NT2/D1 (cell line): ENCODE data around the gene NHLH2.

Experiments used
- DNase-seq: peaks from one replicate; pipeline ENCODE4 v3.0.0-alpha.2; 2011; ENCODE audit warnings: low read depth, low spot score
- H3K27me3 ChIP-seq: 2 replicates; pipeline ENCODE4 v1.6.0; 2011; ENCODE audit warnings: mild to moderate bottlenecking; ENCODE audit not compliant: insufficient read length, insufficient read depth
- H3K36me3 ChIP-seq: 2 replicates; pipeline ENCODE4 v1.6.1; 2011; ENCODE audit warnings: mild to moderate bottlenecking, low read length, mixed read lengths; ENCODE audit not compliant: insufficient read depth, insufficient read length
- H3K4me1 ChIP-seq: 2 replicates; pipeline ENCODE4 v1.5.1; 2011; ENCODE audit not compliant: insufficient read depth, insufficient read length
- H3K4me3 ChIP-seq: 2 replicates; pipeline ENCODE4 v1.5.1; 2011; ENCODE audit warnings: low read depth; ENCODE audit not compliant: insufficient read length
- H3K9ac ChIP-seq: 2 replicates; pipeline ENCODE4 v1.6.0; 2011; ENCODE audit warnings: low read depth; ENCODE audit not compliant: insufficient read length
- H3K9me3 ChIP-seq: 2 replicates; pipeline ENCODE4 v1.5.1; 2011; ENCODE audit warnings: mild to moderate bottlenecking, low read length; ENCODE audit not compliant: insufficient read depth
- SUZ12 ChIP-seq: IDR thresholded peaks from 2 replicates; pipeline ENCODE4 v1.6.1; 2011; ENCODE audit not compliant: insufficient read length, insufficient read depth; ENCODE audit errors: extremely low read depth
- YY1 ChIP-seq: IDR thresholded peaks from 2 replicates; pipeline ENCODE4 v1.6.1; 2011; ENCODE audit not compliant: insufficient read length, insufficient read depth
- ZNF274 ChIP-seq: IDR thresholded peaks from 2 replicates; pipeline ENCODE4 v1.6.1; 2011; ENCODE audit warnings: mild to moderate bottlenecking, low read depth, low read length

NHLH2 gene

DNA sequence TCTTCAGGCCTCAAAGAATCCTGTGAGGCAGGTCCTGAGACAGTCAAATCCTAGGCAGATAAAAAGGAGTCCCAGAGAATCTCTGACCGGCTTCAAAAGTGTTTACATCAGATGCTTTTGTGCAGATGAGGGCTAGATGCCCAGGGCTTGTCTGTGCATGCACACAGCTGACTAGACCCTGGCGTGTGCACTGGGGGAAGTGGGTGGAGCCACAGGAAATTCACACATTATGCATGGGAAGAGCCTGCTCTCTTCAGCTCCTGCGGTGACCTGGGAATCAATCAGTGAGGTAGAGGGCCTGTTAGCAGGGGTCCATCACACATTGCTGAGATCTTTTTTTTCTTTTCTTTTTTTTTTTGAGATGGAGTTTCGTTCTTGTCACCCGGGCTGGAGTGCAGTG is 36.6 kb upstream of the NHLH2 start:
- Histone ChIP-seq H3K36me3 (no peaks in the 10 kb centered on the region), H3K9ac (no peak overlapping the region), H3K27me3 (no peaks in the 10 kb centered on the region), H3K4me1 (peaks cover 4% of the 10 kb centered on the region), H3K4me3 (no peak overlapping the region), H3K9me3 (no peaks in the 10 kb centered on the region)
- TF ChIP-seq SUZ12, result no peak
- TF ChIP-seq YY1, result no peak
- TF ChIP-seq ZNF274, result no peak
- peak; percentile 28 for DNase-seq

DNA sequence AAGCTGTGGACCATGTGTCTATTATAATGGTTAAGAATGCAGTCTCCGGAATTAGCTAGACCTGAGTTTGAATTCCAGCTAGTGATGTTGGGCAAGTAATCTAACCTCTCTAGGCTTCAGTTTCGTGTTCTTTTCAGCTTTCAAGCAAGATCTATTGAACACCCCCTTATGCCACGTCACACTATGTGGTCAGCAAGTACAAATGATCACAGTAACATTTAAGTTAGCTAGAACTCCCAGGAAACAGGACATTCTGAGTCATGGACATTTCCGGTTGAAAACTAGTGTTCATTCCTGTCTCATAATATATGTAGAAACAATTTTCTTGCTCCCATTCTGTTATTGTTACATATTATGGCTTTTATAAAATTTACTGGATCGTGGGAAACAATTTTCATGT is 34.0 kb upstream of the NHLH2 start:
- Histone ChIP-seq H3K9me3 (no peaks in the 10 kb centered on the region), H3K27me3 (no peaks in the 10 kb centered on the region), H3K36me3 (no peaks in the 10 kb centered on the region), H3K4me3 (no peak overlapping the region), H3K9ac (no peak overlapping the region), H3K4me1 (peaks cover 3% of the 10 kb centered on the region)
- no peak for DNase-seq
- TF ChIP-seq ZNF274, result no peak
- TF ChIP-seq SUZ12, result no peak
- no peak for TF ChIP-seq YY1

DNA sequence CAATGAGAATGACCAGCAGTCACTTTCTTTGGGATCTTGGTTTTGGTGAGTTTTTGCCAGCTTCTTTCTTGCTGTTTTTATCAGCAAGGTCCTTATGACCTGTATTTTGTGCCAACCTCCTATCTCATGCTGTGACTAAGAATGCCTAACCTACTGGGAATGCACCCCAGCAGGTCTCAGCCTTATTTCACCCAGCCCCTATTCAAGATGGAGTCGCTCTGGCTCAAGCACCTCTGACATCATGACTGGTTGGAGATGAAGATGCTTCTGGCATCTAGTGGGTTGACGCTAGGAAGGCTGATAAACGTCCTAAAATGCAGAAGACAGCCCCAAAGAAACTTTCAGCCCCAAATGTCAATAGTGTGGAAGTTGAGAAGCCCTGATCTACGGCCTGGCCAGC is 33.6 kb upstream of the NHLH2 start:
- Histone ChIP-seq H3K4me3 (no peak overlapping the region), H3K9ac (no peak overlapping the region), H3K27me3 (no peaks in the 10 kb centered on the region), H3K9me3 (no peaks in the 10 kb centered on the region), H3K36me3 (no peaks in the 10 kb centered on the region), H3K4me1 (peaks cover 2% of the 10 kb centered on the region)
- TF ChIP-seq YY1, result no peak
- no peak for TF ChIP-seq ZNF274
- no peak for TF ChIP-seq SUZ12
- no peak for DNase-seq

DNA sequence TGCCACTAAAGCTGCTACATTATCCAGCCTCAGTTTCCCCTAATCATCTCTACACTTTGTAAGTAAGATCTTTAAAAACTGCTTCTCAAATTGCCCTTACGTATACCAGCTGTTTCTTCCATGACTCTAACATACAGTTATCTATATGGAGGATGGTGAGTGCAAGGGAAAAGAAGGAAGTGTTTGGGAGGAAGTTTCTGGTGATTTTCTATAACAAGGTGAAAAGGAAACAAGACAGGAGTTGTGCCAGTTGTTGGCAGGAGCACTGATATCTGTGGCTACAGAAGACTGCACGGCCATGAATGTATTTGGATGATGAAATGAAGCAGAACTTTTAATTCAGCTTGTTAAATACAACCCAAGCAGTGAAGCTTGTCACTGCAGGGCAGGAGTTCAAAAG is 32.3 kb upstream of the NHLH2 start:
- Histone ChIP-seq H3K4me3 (no peak overlapping the region), H3K9ac (no peak overlapping the region), H3K9me3 (no peaks in the 10 kb centered on the region), H3K4me1 (peaks cover 2% of the 10 kb centered on the region), H3K27me3 (no peaks in the 10 kb centered on the region), H3K36me3 (no peaks in the 10 kb centered on the region)
- TF ChIP-seq YY1 (no peak), SUZ12 (no peak), ZNF274 (no peak)
- DNase-seq, result no peak

DNA sequence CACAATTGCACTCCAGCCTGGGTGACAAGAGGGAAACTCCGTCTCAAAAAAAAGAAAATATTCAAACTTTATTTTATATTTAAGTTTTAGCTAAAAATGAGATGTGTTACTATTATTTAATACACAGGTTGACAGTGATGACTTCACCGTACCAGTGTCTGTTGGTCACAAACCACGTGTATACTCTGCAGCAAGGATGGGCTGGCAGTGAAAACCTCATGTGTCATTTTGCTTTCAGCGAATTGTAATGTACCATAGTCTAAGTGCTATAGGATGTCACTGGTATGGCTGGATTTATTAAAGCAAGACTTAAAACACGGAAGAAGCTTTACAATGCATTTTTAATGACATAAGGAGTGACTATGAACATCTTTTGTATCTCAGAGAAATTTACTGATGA is 28.1 kb upstream of the NHLH2 start:
- Histone ChIP-seq H3K9me3 (no peaks in the 10 kb centered on the region), H3K9ac (no peak overlapping the region), H3K4me1 (no peaks in the 10 kb centered on the region), H3K27me3 (no peaks in the 10 kb centered on the region), H3K4me3 (no peak overlapping the region), H3K36me3 (no peaks in the 10 kb centered on the region)
- TF ChIP-seq SUZ12 (no peak), ZNF274 (no peak), YY1 (no peak)
- DNase-seq, result no peak

DNA sequence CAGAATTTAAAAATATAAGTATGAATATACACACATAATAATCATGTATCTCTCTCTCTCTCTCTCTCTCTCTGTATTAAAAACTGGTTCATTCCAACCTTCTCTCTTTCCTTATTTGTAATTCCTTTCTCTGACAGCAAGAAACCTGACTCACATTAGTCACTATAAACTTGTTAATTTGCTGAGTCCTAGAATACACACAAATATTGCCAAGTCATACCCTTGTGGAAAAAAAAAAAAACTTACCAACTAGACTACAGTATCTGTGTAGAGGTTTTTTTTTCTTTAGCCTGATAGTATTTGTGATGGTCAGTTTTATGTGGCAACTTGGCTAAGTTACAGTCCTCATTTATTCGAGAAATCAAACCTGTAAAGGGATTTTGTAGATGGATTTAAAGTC is 26.3 kb upstream of the NHLH2 start:
- H3K9me3 ChIP-seq, result no peaks in the 10 kb centered on the region
- no peaks in the 10 kb centered on the region for H3K27me3 ChIP-seq
- no peak overlapping the region for H3K4me3 ChIP-seq
- no peaks in the 10 kb centered on the region for H3K4me1 ChIP-seq
- H3K9ac ChIP-seq, result no peak overlapping the region
- TF ChIP-seq ZNF274 (no peak), SUZ12 (no peak), YY1 (no peak)
- no peak for DNase-seq
- no peaks in the 10 kb centered on the region for H3K36me3 ChIP-seq

DNA sequence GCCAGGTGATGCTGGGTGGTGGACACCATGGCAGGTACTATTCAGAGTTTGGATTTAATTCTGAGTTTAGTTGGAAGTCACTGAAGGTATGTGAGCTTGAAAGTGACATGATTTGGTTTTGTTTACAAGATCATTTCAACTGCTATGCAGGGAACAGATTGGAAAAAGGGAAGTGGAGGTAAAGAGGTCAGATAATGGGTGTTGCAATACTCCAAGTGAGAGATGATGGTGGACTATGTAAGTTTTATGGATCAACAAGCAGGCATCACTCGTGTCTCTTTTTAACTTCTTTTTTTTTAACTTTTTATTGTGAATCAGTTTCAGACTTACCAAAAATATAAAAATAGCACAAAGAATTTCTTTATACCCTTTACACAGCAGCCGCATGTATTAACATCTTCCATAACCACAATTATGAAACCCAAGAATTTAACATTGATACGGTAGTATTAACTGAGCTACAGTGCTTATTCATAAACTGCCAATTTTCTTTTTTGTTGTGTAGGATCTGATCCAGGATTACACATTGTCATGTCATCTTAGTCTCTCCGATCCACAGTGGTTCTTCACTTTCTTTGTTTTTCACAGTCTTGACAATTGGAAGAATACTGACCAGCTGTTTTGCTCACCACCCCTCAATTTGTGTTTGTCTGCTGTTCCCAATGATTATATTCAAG is 24.9 kb upstream of the NHLH2 start:
- Histone ChIP-seq H3K27me3 (no peaks in the 10 kb centered on the region), H3K9ac (no peak overlapping the region), H3K4me1 (no peaks in the 10 kb centered on the region), H3K9me3 (no peaks in the 10 kb centered on the region), H3K4me3 (no peak overlapping the region), H3K36me3 (no peaks in the 10 kb centered on the region)
- no peak for DNase-seq
- TF ChIP-seq ZNF274 (no peak), SUZ12 (no peak), YY1 (no peak)

DNA sequence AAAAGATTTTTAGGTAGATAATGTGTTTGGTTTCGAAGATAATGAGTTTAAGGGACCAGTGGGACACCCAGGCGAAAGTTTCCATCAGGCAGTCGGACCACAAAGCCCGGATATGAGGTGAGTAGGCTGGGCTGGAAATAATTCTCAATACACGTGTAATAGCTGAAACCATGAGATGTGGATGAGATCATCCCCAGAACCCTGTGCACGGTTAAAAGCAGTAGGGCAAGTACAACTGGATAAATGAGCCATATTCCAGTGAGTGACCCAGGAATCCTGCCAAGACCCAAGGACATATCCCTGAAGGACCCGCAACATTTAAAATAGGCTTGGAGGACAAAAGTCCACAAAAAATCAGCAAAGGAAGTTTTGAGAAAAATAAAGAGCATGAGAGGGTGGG is 21.5 kb upstream of the NHLH2 start:
- H3K9ac ChIP-seq, result no peak overlapping the region
- no peak for TF ChIP-seq SUZ12
- no peak for TF ChIP-seq ZNF274
- TF ChIP-seq YY1, result no peak
- H3K9me3 ChIP-seq, result no peaks in the 10 kb centered on the region
- no peak for DNase-seq
- no peaks in the 10 kb centered on the region for H3K4me1 ChIP-seq
- no peaks in the 10 kb centered on the region for H3K27me3 ChIP-seq
- no peak overlapping the region for H3K4me3 ChIP-seq
- H3K36me3 ChIP-seq, result no peaks in the 10 kb centered on the region
